Right cardiac atrium (tissue), 5 donors: ENCODE data around the gene HAPLN2. TPM values are rescaled to one million over a fixed set of nuclear protein-coding genes. Genes with fewer than 3 reads are reported as not detected.

ENCODE experiments used
- ATAC-seq, 2 donors: fragments of 200-7000 bp; cut with Tn5 transposase; one replicate each; pipeline versions ENCODE4 v1.8.0 to v1.9.1; 2020; ENCODE audit warnings: moderate library complexity in 2 of 2, mild to moderate bottlenecking in 1 of 2
- DNase-seq, 3 donors: peaks; one replicate each; pipeline ENCODE4 v3.0.0-alpha.2; 2020
- H3K27ac ChIP-seq: one replicate; pipeline ENCODE4 v1.5.1; 2013; ENCODE audit warnings: mild to moderate bottlenecking, low read length, control low read depth, moderate library complexity
- H3K27me3 ChIP-seq: one replicate; pipeline ENCODE4 v1.6.1; 2013; ENCODE audit not compliant: control insufficient read depth, insufficient read depth
- H3K4me1 ChIP-seq: one replicate; pipeline ENCODE4 v1.6.1; 2013; ENCODE audit warnings: low read length; ENCODE audit not compliant: control insufficient read depth, insufficient read depth
- H3K4me3 ChIP-seq: one replicate; pipeline ENCODE4 v1.5.1; 2013; ENCODE audit warnings: low read length, control low read depth
- H3K9me3 ChIP-seq: one replicate; pipeline ENCODE4 v1.6.1; 2013; ENCODE audit warnings: low read length; ENCODE audit not compliant: control insufficient read depth
- WGBS: extraction: QIAGEN DNeasy Blood & Tissue Kit; methylation state at CpG from one replicate; pipeline ENCODE4 v1.1.7; 2013; 5-methylcytosine and 5-hydroxymethylcytosine counted together
- intact Hi-C, 4 donors: fragments of 100-400 bp; cut with DNase I; formaldehyde crosslinking; loops; one replicate each; pipeline versions ENCODE4 v1.11.0 to v1.14.0; 2022 to 2023
- polyA plus RNA-seq: library from polyadenylated mRNA; stranded (reverse); fragments of 200-250 nt; gene quantifications from one replicate; pipeline ENCODE4 v1.2.3, GENCODE V29; 2013
- total RNA-seq, 4 donors: library from RNA; stranded (reverse); fragmentation: NEBNext Ultra II Directional; extraction: Animal tissue kit (Norgen Biotek cat#: 25700); gene quantifications; one replicate each; pipeline ENCODE4 v1.2.1, GENCODE V29; 2021
- donor health status: healthy with polysubstance abuse.
- donor health status: DM: no; HTN: yes; CAD: no.
- donor health status: DM: no; HTN: no; CAD: no.
- donor health status: DM: no; HTN: yes; CAD: no; lungs with severe emphysema.
- donor health status: DM: yes; HTN: yes; CAD: no.

The HAPLN2 gene
- total and polyA plus RNA-seq, 5 donors: 0.53 to 2.0 (median 1.1) TPM

DNA sequence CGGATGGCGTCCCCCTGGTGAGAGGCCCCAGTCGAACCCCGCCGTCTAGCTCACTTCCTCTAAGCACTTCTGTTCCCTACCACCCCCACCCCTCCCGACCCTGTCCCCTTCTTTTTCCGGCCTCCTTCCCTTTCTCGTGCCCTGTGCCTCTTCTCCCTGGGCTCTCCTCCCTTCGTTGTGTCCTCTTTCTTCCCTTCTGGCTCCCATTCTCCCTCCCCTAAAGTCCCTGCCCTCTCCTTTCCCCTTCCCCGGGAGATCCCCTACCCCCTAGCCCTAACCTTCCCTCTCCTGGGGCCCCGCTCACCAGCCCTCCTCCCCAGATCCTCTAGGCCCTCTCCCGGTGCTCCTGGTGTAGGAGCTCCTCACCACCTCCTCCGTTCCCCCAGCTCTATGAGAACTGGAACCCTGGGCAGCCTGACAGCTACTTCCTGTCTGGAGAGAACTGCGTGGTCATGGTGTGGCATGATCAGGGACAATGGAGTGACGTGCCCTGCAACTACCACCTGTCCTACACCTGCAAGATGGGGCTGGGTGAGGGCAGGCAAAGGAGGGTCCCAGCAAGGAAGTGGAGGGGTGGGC is 38.6 kb downstream of the HAPLN2 start:
- no peak overlapping the region for H3K4me3 ChIP-seq
- no peaks in the 10 kb centered on the region for H3K27me3 ChIP-seq
- H3K27ac ChIP-seq: no peak overlapping the region
- 17% methylated on average over 15 of the region's 15 CpGs for WGBS
- peak in 1 of 3 donors; percentile 58 for DNase-seq
- intact Hi-C loops: loop anchor here in 3 of 4 donors (2.0 to 10.0 kb wide), 4 partner anchors 31 to 273 kb away; no protein-coding TSS in a partner anchor
- H3K9me3 ChIP-seq: no peaks in the 10 kb centered on the region
- H3K4me1 ChIP-seq: peaks cover 26% of the 10 kb centered on the region
- no peak for ATAC-seq

DNA sequence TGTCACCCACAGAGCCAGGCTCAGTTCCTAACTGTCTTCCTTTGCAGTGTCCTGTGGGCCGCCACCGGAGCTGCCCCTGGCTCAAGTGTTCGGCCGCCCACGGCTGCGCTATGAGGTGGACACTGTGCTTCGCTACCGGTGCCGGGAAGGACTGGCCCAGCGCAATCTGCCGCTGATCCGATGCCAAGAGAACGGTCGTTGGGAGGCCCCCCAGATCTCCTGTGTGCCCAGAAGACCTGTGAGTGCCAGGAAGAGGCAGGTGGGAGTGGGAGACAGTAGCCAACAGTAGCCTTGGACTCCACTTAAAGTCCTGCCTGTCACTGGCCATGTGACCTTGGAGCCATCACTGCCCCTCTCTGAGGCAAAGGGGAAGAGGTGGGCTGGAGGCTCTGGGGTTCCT is 39.3 kb downstream of the HAPLN2 start:
- no peak overlapping the region for H3K4me3 ChIP-seq
- peaks cover 31% of the 10 kb centered on the region for H3K4me1 ChIP-seq
- DNase-seq: peak in 2 of 3 donors; percentile 65 to 66
- 86% methylated on average over 14 of the region's 14 CpGs for WGBS
- H3K27ac ChIP-seq: no peak overlapping the region
- no peak for ATAC-seq
- intact Hi-C loops: loop anchor here in 2 of 4 donors (5.0 to 10.0 kb wide), 2 partner anchors 36 to 274 kb away; no protein-coding TSS in a partner anchor
- no peaks in the 10 kb centered on the region for H3K9me3 ChIP-seq
- H3K27me3 ChIP-seq: no peaks in the 10 kb centered on the region

DNA sequence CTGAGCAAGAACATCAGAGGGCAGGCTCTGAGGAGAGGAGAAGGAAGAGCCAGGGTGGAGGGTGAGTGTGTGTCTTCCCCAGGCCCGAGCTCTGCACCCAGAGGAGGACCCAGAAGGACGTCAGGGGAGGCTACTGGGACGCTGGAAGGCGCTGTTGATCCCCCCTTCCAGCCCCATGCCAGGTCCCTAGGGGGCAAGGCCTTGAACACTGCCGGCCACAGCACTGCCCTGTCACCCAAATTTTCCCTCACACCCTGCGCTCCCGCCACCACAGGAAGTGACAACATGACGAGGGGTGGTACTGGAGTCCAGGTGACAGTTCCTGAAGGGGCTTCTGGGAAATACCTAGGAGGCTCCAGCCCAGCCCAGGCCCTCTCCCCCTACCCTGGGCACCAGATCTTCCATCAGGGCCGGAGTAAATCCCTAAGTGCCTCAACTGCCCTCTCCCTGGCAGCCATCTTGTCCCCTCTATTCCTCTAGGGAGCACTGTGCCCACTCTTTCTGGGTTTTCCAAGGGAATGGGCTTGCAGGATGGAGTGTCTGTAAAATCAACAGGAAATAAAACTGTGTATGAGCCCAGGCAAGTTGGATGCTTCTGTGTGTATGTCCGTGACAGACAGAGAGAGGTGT is 39.8 kb downstream of the HAPLN2 start:
- intact Hi-C loops: loop anchor here in 3 of 4 donors (1.0 to 10.0 kb wide), 3 partner anchors 19 to 274 kb away; no protein-coding TSS in a partner anchor
- Histone ChIP-seq H3K4me3 (no peak overlapping the region), H3K27me3 (no peaks in the 10 kb centered on the region), H3K4me1 (peaks cover 36% of the 10 kb centered on the region), H3K27ac (no peak overlapping the region), H3K9me3 (no peaks in the 10 kb centered on the region)
- peak in 1 of 3 donors; percentile 43 for DNase-seq
- 71% methylated on average over 10 of the region's 10 CpGs for WGBS
- no peak for ATAC-seq

DNA sequence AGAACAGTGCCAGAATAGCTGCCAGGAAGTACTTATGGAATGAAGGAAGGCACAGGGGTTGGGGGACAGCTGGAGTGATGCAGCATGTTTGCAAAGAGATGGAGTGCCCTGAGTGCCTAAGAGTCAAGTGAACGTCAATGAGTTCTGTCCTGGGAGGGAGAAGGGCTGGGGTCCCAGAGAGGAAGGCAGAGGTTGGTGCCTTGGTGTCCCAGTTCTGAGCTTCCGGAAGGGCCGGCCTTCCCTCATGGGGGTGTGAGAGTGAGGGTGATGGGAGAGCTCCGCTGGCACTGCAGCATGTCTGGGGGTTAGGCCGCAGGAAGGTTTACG is 40.4 kb downstream of the HAPLN2 start:
- intact Hi-C loops: loop anchor here in 3 of 4 donors (1.0 to 10.0 kb wide), 3 partner anchors 19 to 275 kb away; no protein-coding TSS in a partner anchor
- no peaks in the 10 kb centered on the region for H3K27me3 ChIP-seq
- peak overlapping the region; percentile 27 for H3K27ac ChIP-seq
- no peaks in the 10 kb centered on the region for H3K9me3 ChIP-seq
- ATAC-seq (no peak), DNase-seq (no peak)
- peaks cover 40% of the 10 kb centered on the region for H3K4me1 ChIP-seq
- H3K4me3 ChIP-seq: no peak overlapping the region
- 16% methylated on average over 6 of the region's 6 CpGs for WGBS

DNA sequence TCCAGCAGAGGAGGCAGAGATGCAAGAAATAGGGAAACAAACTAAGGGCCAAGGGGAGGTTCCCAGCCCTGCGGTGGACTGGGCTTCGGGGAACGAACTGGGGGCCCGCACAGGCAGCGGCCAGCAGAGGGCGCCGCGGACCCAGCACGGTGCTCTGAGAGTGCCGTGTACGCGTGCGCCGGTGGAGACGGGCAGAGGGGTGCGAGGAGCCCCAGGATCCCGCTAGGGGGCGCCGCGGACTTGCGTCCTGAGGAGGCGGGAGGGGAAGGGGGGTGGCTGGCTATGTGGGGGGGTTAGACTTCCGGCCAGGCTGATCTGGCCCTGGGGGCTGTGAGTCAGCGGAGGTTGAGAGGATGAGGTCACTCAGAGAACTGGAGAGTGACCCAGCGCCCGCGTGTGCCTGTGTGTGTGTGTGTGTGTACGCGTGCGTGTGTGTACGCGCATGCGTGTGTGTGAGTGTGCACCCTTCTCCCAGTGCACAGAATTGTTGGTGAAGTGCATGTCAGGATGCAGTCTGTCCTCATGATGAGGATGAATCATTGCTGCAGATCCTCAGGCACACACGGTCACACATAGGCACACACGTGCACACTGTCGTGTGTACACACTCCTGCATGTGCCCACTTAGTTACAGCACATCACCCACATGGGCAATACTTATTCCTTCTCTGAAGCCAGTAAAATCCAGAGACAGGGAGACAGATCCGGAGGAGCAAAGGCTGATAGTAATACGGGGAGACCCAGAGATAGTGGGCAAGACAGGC is 41.0 kb downstream of the HAPLN2 start:
- Histone ChIP-seq H3K9me3 (no peaks in the 10 kb centered on the region), H3K4me1 (peaks cover 43% of the 10 kb centered on the region), H3K4me3 (no peak overlapping the region), H3K27ac (peak overlapping the region; percentile 90), H3K27me3 (no peaks in the 10 kb centered on the region)
- DNase-seq (peak; percentile 98 to 99 (median 98)), ATAC-seq (peak; percentile 86 to 88)
- WGBS: 6% methylated on average over 38 of the region's 38 CpGs
- intact Hi-C loops: loop anchor here (1.0 to 10.0 kb wide), 4 partner anchors 17 to 275 kb away; partner anchors contain the start of gene NES (in 1 of the 4)

DNA sequence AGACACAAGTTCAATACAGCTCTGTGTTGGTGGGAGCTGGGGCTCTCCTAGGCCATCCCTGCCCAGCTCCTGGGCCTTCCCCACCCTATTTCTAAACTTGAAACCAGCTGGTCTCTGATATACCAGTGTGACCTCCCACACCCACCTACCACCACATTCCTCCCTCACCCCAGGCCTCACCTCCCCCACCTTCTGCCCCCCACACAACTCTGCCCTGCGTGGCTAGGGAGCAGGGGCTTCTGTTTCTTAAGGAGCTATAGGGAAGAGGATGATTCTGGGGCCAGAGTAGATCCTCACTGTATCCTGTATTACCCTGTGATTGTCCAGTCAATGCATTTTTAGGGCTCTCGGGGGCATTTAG is 41.5 kb downstream of the HAPLN2 start:
- intact Hi-C loops: loop anchor here in 2 of 4 donors (1.0 to 2.0 kb wide), 2 partner anchors 16 to 18 kb away; partner anchors contain the start of gene NES (in 1 of the 2)
- H3K4me3 ChIP-seq: peak overlapping the region; percentile 23
- H3K27ac ChIP-seq: peak overlapping the region; percentile 90
- ATAC-seq (no peak), DNase-seq (peak in 1 of 3 donors; percentile 26)
- H3K27me3 ChIP-seq: no peaks in the 10 kb centered on the region
- H3K9me3 ChIP-seq: no peaks in the 10 kb centered on the region
- H3K4me1 ChIP-seq: peaks cover 45% of the 10 kb centered on the region
- 60% methylated on average over 2 of the region's 2 CpGs for WGBS

DNA sequence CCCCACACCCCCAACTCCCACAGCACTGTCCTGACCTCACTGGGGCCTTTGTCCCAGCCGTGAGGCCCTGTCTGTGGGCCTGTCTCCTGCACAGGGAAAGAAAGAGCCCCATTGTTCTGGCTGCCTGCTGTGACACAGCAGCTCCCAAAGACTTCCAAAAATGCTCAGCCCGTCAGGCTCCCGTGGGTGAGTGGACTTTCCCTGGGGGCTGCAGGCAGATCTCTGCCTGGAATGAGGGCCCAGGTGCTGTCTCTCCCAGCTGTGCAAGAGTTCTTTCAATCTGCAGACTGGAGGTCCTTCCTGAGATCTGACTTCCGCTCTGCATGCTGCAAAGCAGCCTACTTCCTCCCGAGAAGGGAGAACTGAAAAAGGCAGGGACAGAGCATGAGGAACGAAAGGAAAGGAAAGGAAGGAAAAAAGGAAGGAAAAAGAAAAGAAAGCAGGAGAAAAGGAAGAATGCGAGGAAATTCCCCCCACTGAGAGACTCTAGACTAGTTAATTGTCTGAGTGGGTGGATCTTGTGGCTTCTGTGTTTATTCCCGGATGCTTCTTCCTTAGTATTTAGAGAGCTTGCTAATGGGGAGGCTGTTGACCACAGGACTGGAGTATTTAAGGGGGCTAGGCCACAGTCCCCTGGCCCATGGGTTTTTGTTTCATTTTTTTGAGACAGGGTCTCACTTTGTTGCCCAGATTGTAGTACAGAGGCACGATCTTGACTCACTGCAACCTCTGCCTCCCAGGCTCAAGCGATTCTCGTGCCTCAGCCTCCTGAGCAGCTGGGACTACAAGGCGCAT is 43.0 kb downstream of the HAPLN2 start:
- peak in 1 of 3 donors; percentile 63 for DNase-seq
- intact Hi-C loops: no loop called here
- H3K27ac ChIP-seq: peak overlapping the region; percentile 90
- 34% methylated on average over 12 of the region's 12 CpGs for WGBS
- H3K4me1 ChIP-seq: peaks cover 53% of the 10 kb centered on the region
- H3K27me3 ChIP-seq: no peaks in the 10 kb centered on the region
- H3K9me3 ChIP-seq: no peaks in the 10 kb centered on the region
- no peak for ATAC-seq
- H3K4me3 ChIP-seq: no peak overlapping the region

DNA sequence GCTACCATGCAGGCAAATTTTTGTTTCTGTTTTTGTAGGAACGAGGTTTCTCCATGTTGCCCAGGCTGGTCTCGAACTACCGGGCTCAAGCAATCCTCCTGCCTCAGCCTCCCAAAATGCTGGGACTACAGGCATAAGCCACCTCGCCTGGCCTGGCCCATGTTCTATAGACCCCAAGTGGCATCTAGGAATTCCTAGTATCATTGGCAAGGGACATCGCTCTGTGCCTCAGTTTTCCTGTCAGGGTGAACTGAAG is 43.5 kb downstream of the HAPLN2 start:
- WGBS: 68% methylated on average over 5 of the region's 5 CpGs
- intact Hi-C loops: no loop called here

DNA sequence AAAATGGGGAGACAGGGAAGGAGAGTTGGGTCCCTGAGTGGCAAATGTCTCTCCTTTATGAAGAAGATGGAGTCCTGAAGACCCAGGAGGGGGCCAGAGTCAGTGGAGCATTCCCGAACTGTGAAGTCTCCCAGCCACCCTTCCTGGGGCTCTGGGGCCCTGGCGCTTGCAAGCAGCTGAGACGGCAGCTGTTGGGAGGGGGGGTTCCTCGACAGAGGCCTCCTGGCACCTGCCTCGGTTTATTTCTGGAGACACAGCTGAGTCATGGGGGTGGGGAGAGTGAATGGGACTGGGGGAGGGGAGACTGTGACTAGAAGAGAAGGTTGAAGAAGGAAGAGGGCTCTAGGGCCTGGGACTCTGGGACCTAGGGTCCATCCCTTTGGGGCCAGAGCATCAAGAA is 44.0 kb downstream of the HAPLN2 start:
- Histone ChIP-seq H3K4me3 (no peak overlapping the region), H3K27me3 (no peaks in the 10 kb centered on the region), H3K4me1 (peaks cover 62% of the 10 kb centered on the region), H3K9me3 (no peaks in the 10 kb centered on the region), H3K27ac (peak overlapping the region; percentile 90)
- intact Hi-C loops: no loop called here
- WGBS: 12% methylated on average over 5 of the region's 5 CpGs
- DNase-seq: peak; percentile 59 to 80 (median 69)
- no peak for ATAC-seq

More for the DNA sequence above, 43.5 kb downstream of the HAPLN2 start:
- no peak overlapping the region for H3K4me3 ChIP-seq
- H3K27me3 ChIP-seq: no peaks in the 10 kb centered on the region
- ATAC-seq (no peak), DNase-seq (peak in 1 of 3 donors; percentile 27)
- H3K9me3 ChIP-seq: no peaks in the 10 kb centered on the region
- H3K27ac ChIP-seq: peak overlapping the region; percentile 90
- H3K4me1 ChIP-seq: peaks cover 57% of the 10 kb centered on the region

DNA sequence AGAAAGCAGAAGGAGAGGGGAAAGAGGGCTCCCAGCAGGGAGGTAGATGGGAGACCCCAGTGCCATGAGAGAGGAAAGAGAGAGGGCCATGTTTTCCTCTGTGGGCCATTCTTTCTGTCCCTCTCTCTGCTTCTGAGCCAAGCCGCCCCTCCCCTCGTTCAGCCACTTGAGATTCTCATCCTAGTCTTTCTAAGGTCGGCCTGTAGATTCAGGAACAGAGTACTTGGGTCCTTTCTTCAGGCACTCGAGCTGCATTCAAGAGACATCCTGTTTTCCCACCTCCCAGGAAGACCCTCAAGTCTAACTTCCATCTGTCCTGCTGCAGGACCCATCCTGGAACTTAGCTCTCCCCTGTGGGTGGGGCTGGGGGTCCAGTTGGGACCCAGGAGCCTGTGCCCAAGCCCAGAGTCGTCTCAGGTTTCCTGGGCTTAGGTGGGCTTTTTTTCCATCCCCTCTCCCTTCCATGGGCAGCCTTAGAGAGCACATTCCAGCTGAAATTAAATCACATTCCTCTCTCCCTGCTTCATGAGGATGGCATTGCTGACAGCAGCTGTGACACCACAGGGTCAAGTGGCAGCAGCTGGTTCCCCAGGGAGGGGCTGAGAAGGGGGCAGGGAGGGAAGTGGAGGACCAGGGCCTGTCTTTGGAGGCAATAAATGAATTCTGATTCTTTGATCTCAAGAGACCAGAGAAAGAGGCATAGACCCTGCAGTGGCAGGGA is 45.0 kb downstream of the HAPLN2 start:
- no peak overlapping the region for H3K4me3 ChIP-seq
- no peaks in the 10 kb centered on the region for H3K9me3 ChIP-seq
- 41% methylated on average over 5 of the region's 5 CpGs for WGBS
- DNase-seq (peak in 2 of 3 donors; percentile 74 to 81), ATAC-seq (peak in 1 of 2 donors; percentile 5)
- intact Hi-C loops: no loop called here
- H3K27me3 ChIP-seq: no peaks in the 10 kb centered on the region
- peak overlapping the region; percentile 90 for H3K27ac ChIP-seq
- H3K4me1 ChIP-seq: peaks cover 68% of the 10 kb centered on the region
